Subcutaneous abdominal adipose tissue (tissue), 5 donors: ENCODE results near the gene MAP3K5.
"Not testable (repeated sequence)": the region's sequence is repeated elsewhere in the genome, so short reads cannot be mapped to it uniquely, and the experiment has no call there.

Source experiments
- H3K27ac ChIP-seq: one replicate; pipeline ENCODE4 v1.7.0; 2013; ENCODE audit warnings: low read depth, mild to moderate bottlenecking, inconsistent platforms, low read length, moderate library complexity
- H3K27me3 ChIP-seq, 5 donors: one replicate each; pipeline ENCODE4 v1.7.0; 2013; ENCODE audit warnings: low read length in 5 of 5, inconsistent platforms in 1 of 5; ENCODE audit not compliant: control insufficient read depth in 5 of 5, insufficient read depth in 4 of 5
- H3K36me3 ChIP-seq, 5 donors: one replicate each; pipeline ENCODE4 v1.7.0; 2013; ENCODE audit warnings: low read length in 5 of 5; ENCODE audit not compliant: control insufficient read depth in 5 of 5, insufficient read depth in 5 of 5
- H3K4me1 ChIP-seq, 5 donors: one replicate each; pipeline ENCODE4 v1.7.0; 2013; ENCODE audit warnings: low read length in 5 of 5, mild to moderate bottlenecking in 3 of 5, moderate library complexity in 1 of 5; ENCODE audit not compliant: control insufficient read depth in 5 of 5, insufficient read depth in 5 of 5
- H3K4me3 ChIP-seq, 5 donors: one replicate each; pipeline ENCODE4 v1.7.0; 2013; ENCODE audit warnings: low read length in 5 of 5, low read depth in 1 of 5
- H3K9ac ChIP-seq, 5 donors: one replicate each; pipeline ENCODE4 v1.7.0; 2013; ENCODE audit warnings: low read length in 5 of 5, mild to moderate bottlenecking in 4 of 5, moderate library complexity in 3 of 5
- H3K9me3 ChIP-seq, 5 donors: one replicate each; pipeline ENCODE4 v1.7.0; 2013; ENCODE audit warnings: low read length in 5 of 5; ENCODE audit not compliant: control insufficient read depth in 5 of 5
- donor health status: healthy.
- donor health status: healthy.
- donor health status: healthy.
- donor health status: healthy.
- donor health status: healthy.

The MAP3K5 gene

DNA sequence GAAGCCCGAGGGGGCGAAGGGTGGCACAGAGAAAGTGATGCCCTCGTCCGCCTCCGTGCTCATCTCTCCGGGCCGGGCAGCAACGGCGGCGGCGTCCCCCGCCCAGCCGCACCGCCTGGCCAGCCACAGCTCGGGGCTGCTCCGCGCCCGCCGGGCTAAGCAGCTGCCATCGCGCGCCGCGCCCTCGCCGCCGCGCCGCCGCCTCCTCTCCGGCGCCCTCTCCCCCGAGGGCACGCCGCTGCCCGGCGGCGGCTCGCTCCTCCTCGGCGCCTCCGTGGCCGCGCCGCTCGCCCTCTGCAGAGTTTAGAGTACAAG, 225 bp downstream of the MAP3K5 start:
- Histone ChIP-seq H3K36me3 (no peaks in the 10 kb centered on the region), H3K9ac (peak overlapping the region in 4 of 5 donors; percentile 49 to 90 (median 72)), H3K4me1 (peaks cover 0 to 39% (median 36%) of the 10 kb centered on the region in 5 donors), H3K4me3 (peak overlapping the region in 4 of 5 donors; percentile 91 to 99 (median 98)), H3K27me3 (no peaks in the 10 kb centered on the region), H3K27ac (peak overlapping the region; percentile 96), H3K9me3 (no peaks in the 10 kb centered on the region)

- Histone ChIP-seq H3K27ac (peak overlapping the region; percentile 70), H3K4me1 (peaks cover 0 to 40% (median 39%) of the 10 kb centered on the region in 5 donors), H3K36me3 (no peaks in the 10 kb centered on the region), H3K4me3 (peak overlapping the region; percentile 76 to 99 (median 98)), H3K9ac (peak overlapping the region; percentile 12 to 90 (median 59)), H3K9me3 (no peaks in the 10 kb centered on the region), H3K27me3 (no peaks in the 10 kb centered on the region)
These were observed 782 bp downstream of the MAP3K5 start for GRCh38 chr6:136791296-136792094.

DNA sequence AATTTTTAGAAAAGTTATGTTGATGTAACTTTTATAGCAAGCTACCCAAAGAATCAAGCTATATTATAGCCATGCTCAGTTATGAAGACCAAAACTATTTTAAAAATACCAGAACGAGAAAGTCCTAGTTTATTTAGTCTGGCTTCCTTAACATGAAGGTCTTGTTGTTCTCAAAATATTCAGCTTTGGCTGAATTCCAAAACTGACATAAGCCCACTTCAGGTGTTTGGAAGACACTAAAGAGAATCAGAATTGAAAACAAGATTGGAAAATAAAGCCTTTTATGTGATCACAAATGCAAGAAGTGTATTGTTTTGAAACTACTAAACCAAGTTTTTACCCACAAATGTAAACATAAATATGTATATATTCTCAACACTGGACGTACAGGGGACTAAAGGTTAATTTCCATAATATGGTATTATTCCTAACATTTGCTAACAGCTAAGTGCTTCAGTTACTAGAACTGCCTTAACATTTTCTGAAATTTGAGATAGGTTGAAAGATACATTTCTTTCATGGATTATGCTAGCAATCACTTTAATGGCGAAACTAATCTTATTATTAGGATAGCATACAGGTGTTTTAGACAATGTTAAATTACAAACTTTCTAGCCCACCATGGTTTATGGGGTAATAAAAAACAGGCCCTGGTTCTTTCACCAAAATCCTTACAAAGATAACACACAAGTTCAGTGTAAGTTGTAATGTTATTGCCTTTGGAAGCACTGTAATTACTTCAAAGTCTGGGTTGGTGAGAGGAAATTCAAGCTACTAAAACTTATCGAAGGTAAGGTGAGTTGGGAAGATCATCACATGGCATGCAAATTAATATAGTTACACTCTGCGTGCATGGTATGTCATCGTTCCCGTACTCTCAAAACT, 1.6 kb downstream of the MAP3K5 start:
- Histone ChIP-seq H3K27me3 (no peaks in the 10 kb centered on the region), H3K4me1 (peaks cover 0 to 48% (median 46%) of the 10 kb centered on the region in 5 donors), H3K9me3 (no peaks in the 10 kb centered on the region), H3K36me3 (no peaks in the 10 kb centered on the region), H3K9ac (peak overlapping the region; percentile 12 to 90 (median 59)), H3K27ac (peak overlapping the region; percentile 70), H3K4me3 (peak overlapping the region; percentile 76 to 99 (median 98))

DNA sequence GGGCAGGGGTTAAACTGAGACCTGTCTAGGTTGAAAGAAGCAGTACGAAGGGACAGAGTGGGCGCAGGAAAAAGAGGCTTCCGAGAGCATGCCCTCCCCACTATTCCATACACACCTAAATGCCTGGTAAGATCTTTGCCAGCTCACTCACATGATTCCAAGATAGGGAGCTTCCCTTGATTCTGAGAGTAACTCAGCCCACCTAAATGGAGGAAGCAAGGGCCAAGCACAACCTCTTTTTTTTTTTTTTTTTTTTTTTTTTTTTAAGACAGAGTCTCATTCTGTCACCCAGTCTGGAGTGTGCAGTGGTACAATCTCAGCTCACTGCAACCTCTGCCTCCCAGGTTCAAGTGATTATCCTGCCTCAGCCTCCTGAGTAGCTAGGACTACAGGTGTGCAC, 2.8 kb downstream of the MAP3K5 start:
- H3K27ac ChIP-seq, result not testable (repeated sequence)
- H3K4me1 ChIP-seq, result peaks cover 3 to 58% (median 55%) of the 10 kb centered on the region in 5 donors

DNA sequence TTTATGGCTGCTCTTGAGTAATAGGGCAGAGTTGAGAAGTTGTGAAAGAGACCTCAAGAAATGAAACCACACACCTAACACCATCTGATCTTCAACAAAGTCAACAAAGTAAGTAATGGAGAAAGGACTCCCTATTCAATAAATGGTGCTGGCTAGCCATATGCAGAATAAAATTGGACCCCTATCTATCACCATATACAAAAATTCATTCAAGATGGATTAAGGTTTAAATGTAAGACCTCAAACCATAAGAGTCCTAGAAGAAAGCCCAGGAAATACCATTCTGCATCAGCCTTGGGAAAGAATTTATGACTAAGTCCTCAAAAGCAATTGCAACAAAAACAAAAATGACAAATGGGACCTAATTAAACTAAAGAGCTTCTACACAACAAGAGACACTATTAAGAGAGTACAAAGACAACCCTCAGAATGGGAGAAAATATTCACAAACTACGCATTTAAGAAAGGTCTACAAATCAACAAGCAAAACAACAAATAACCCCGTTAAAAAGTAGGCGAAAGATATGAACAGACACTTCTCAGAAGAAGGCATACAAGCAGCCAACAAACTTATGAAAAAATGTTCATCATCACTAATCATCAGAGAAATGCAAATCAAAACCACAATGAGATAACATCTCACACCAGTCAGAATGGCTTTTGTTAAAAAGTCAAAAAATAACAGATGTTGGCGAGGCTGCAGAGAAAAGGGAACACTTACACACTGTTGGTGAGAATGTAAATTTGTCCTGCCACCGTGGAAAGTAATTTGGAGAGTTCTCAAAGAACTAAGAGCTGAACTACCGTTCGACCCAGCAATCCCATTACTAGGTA, 4.0 kb downstream of the MAP3K5 start:
- Histone ChIP-seq H3K36me3 (no peaks in the 10 kb centered on the region), H3K9me3 (no peaks in the 10 kb centered on the region), H3K4me3 (no peak overlapping the region), H3K27ac (no peak overlapping the region), H3K9ac (no peak overlapping the region), H3K27me3 (no peaks in the 10 kb centered on the region), H3K4me1 (peaks cover 10 to 67% (median 62%) of the 10 kb centered on the region in 5 donors)

More for the DNA sequence above, 2.8 kb downstream of the MAP3K5 start:
- H3K9ac ChIP-seq, H3K9me3 ChIP-seq, H3K27me3 ChIP-seq, H3K36me3 ChIP-seq: not testable (repeated sequence)
- peak overlapping the region in 1 of 5 donors; percentile 1 for H3K4me3 ChIP-seq

DNA sequence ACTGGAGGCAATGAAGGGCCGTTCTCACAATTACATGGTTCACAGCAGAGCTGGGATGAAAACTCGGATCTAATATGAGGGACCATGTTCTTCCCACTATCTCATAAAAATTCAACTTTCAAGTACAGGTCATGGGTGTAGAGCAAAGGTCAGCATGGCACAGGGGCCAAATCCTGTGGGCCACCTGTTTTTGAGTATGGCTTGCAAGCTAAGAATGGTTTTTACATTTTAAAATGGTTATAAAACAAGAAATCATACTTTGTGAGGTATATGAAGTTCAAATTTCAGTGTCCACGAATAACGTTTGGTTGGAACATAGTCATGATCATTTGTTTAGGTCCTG, 4.6 kb downstream of the MAP3K5 start:
- H3K27ac ChIP-seq, result no peak overlapping the region

DNA sequence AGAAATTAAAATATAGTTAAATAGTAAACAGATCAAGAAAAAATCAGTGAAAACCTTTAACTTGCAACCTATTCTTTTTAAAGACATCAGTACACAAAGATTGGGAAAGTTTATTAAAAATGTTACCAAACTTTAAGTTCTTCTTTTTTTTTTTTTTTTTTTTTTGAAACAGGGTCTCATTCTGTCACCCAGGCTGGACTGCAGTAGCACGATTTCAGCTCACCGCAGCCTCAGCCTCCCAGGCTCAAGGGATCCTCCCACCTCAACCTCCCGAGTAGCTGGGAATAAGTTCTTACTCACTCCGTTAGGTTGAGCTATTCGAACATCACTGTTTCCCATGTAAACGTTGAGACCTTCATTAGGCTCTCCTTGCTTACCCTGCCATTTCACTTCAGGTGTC, 5.6 kb downstream of the MAP3K5 start:
- Histone ChIP-seq H3K9me3 (no peaks in the 10 kb centered on the region), H3K4me3 (no peak overlapping the region), H3K9ac (no peak overlapping the region), H3K27me3 (no peaks in the 10 kb centered on the region), H3K36me3 (no peaks in the 10 kb centered on the region), H3K4me1 (peaks cover 10 to 70% (median 66%) of the 10 kb centered on the region in 5 donors), H3K27ac (no peak overlapping the region)

More for the DNA sequence above, 4.6 kb downstream of the MAP3K5 start:
- Histone ChIP-seq H3K4me3 (no peak overlapping the region), H3K27me3 (no peaks in the 10 kb centered on the region), H3K36me3 (no peaks in the 10 kb centered on the region), H3K9me3 (no peaks in the 10 kb centered on the region), H3K9ac (no peak overlapping the region), H3K4me1 (peaks cover 10 to 68% (median 65%) of the 10 kb centered on the region in 5 donors)

GRCh38 chr6:136784910-136785746, 7.1 kb downstream of the MAP3K5 start:
- Histone ChIP-seq H3K4me1 (peaks cover 10 to 60% (median 55%) of the 10 kb centered on the region in 5 donors), H3K4me3 (peak overlapping the region in 1 of 5 donors; percentile 40), H3K9me3 (no peaks in the 10 kb centered on the region), H3K27me3 (no peaks in the 10 kb centered on the region), H3K9ac (peak overlapping the region in 1 of 5 donors; percentile 21), H3K36me3 (no peaks in the 10 kb centered on the region), H3K27ac (peak overlapping the region; percentile 64)

DNA sequence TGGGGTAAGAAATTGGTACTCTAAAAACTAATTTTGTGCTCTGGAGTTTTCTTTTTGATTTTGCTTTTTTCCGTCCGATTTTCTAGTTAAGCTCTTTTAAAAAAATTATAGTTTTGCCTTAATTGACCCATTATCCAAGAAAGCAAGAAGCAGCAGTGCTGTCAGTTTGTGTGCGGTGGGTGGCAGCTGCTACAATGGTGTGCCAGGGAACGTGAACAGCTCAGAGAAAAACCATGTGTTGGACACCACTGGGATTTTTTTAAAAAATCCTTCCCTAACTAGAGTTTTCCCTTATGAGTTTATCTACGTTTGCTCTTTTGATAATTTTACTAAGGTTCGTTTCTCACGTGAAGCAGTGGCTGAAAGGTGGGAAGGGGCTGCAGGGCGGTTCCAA, 8.0 kb downstream of the MAP3K5 start:
- H3K36me3 ChIP-seq, result no peaks in the 10 kb centered on the region
- H3K4me3 ChIP-seq, result peak overlapping the region in 3 of 5 donors; percentile 23 to 47 (median 35)
- H3K27ac ChIP-seq, result peak overlapping the region; percentile 64
- peaks cover 10 to 55% (median 47%) of the 10 kb centered on the region in 5 donors for H3K4me1 ChIP-seq
- H3K9ac ChIP-seq, result peak overlapping the region in 2 of 5 donors; percentile 7 to 40
- H3K27me3 ChIP-seq, result no peaks in the 10 kb centered on the region
- no peaks in the 10 kb centered on the region for H3K9me3 ChIP-seq
